Activated T-cell treated with anti-CD3 and anti-CD28 coated beads, Interleukin-2, amount 50 U/mL, for 72 hours (primary cell): ENCODE measurements around the gene SPATA16. TPM values are rescaled to one million over a fixed set of nuclear protein-coding genes. Genes with fewer than 3 reads are reported as not detected.
"Not testable (repeated sequence)": the region's sequence is repeated elsewhere in the genome, so short reads cannot be mapped to it uniquely, and the experiment has no call there.

Experiments
- ATAC-seq, 2 donors: fragments of 150-1000 bp; cut with Tn5 transposase; replicated peaks in 1 of 2; 2 replicates each; pipeline ENCODE4 v1.10.0; 2021; ENCODE audit warnings: moderate library complexity in 2 of 2, mild to moderate bottlenecking in 1 of 2
- DNase-seq, 2 donors: peaks; one replicate each; pipeline ENCODE4 v3.0.0; 2021 to 2022; ENCODE audit warnings: mixed read lengths in 1 of 2
- H3K27ac Mint-ChIP-seq: one replicate; pipeline ENCODE4 v1.8.0; 2022; ENCODE audit warnings: mild to moderate bottlenecking, moderate library complexity, mixed read lengths
- H3K27me3 Mint-ChIP-seq: one replicate; pipeline ENCODE4 v1.8.0; 2022; ENCODE audit warnings: low read depth, mixed read lengths
- H3K36me3 Mint-ChIP-seq, 2 donors: one replicate each; pipeline ENCODE4 v1.8.0; 2022; ENCODE audit warnings: mixed read lengths in 2 of 2, mild to moderate bottlenecking in 1 of 2; ENCODE audit not compliant: insufficient read depth in 2 of 2
- H3K4me1 Mint-ChIP-seq: one replicate; pipeline ENCODE4 v1.8.0; 2022; ENCODE audit warnings: low read depth, mixed read lengths
- H3K4me3 Mint-ChIP-seq, 2 donors: one replicate each; pipeline ENCODE4 v1.8.0; 2022; ENCODE audit warnings: mild to moderate bottlenecking in 2 of 2, mixed read lengths in 2 of 2, moderate library complexity in 2 of 2
- H3K9me3 Mint-ChIP-seq, 2 donors: one replicate each; pipeline ENCODE4 v1.8.0; 2022; ENCODE audit warnings: mixed read lengths in 2 of 2
- total RNA-seq, 2 donors: library from RNA; stranded (reverse); gene quantifications; one replicate each; pipeline ENCODE4 v1.2.3, GENCODE V29; 2022

The SPATA16 gene
- total RNA-seq, 2 donors from 2014 or later, result not detected

DNA sequence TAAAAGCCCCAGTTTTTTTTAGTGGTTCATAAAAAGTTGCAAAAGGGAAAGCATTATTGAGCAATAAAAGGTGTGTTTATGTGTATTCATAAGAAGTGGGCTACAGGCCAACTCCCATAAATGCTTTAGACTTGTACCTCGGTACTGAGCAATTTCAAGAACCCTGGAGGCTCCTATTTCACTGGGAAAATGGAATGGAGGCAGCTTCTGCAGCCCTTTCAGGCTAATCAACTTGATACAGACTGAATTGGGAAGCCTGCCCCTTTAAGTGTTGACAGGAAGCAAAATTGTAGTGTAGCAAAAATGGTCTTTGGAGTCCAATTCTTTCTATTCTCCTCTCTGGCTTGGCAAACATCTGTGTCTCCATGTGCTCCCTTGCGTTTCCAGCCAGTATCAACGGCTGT, 271.7 kb downstream of the SPATA16 start:
- Mint-ChIP-seq H3K4me1 (no peaks in the 10 kb centered on the region), H3K4me3 (no peak overlapping the region)
- no peak for ATAC-seq

DNA sequence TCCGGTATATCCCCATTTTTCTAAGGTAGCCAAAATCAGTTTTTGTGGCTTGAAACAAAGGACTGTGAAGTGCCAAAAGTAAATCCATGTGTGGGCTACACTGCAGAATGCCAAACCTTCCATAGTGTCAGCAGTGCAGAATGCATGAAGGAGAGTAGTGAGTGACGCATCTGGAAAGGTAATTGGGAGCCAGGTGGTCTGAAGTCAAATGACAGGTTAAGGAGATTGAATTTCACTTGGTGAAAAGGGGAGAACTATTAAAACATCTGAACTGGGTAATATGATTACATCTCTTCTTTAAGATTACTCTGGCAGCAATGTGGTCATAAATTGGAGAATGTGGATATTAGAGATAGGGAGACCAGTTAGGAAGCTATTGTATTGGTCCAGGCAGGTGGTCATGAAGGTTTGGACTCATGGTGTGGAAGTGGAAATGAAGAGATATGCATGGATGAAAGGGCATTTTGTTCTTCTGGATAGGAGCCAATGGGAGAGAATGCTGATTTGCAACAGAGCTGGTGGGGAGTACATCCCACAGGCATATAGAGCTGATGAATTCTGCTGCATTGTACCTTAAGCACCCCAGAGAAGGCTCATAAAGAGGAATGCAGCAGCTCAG, 272.3 kb downstream of the SPATA16 start:
- Mint-ChIP-seq H3K9me3 (no peaks in the 10 kb centered on the region), H3K36me3 (no peaks in the 10 kb centered on the region), H3K27me3 (peaks cover 5% of the 10 kb centered on the region), H3K4me1 (no peaks in the 10 kb centered on the region), H3K27ac (no peak overlapping the region), H3K4me3 (no peak overlapping the region)
- DNase-seq (no peak), ATAC-seq (no peak)

More for the DNA sequence above, 271.7 kb downstream of the SPATA16 start:
- DNase-seq, result no peak
- no peaks in the 10 kb centered on the region for H3K36me3 Mint-ChIP-seq
- H3K27ac Mint-ChIP-seq, result no peak overlapping the region
- peaks cover 2% of the 10 kb centered on the region for H3K27me3 Mint-ChIP-seq
- H3K9me3 Mint-ChIP-seq, result no peaks in the 10 kb centered on the region

DNA sequence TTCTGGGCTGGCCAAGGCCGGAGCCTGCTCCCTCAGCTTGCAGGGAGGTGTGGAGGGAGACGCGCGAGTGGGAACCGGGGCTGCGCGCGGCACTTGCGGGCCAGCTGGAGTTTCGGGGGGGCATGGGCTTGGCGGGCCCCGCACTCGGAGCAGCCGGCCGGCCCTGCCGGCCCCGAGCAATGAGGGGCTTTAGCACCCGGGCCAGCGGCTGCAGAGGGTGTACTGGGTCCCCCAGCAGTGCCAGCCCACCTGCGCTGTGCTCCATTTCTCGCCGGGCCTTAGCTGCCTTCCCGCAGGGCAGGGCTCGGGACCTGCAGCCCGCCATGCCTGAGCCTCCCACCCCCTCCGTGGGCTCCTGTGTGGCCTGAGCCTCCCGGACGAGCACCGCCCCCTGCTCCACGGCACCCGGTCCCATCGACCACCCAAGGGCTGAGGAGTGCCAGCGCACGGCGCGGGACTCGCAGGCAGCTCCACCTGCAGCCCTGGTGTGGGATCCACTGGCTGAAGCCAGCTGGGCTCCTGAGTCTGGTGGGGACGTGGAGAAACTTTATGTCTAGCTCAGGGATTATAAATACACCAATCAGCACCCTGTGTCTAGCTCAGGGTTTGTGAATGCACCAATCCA, 274.2 kb downstream of the SPATA16 start:
- not testable (repeated sequence) for H3K4me3 Mint-ChIP-seq

GRCh38 chr3:172859041-172859440, 282.0 kb downstream of the SPATA16 start:
- Mint-ChIP-seq H3K36me3 (no peaks in the 10 kb centered on the region), H3K4me3 (no peak overlapping the region), H3K27me3 (no peaks in the 10 kb centered on the region), H3K27ac (no peak overlapping the region), H3K9me3 (no peaks in the 10 kb centered on the region), H3K4me1 (no peaks in the 10 kb centered on the region)
- ATAC-seq (no peak), DNase-seq (no peak)

More for the DNA sequence above, 274.2 kb downstream of the SPATA16 start:
- DNase-seq, H3K36me3 Mint-ChIP-seq, H3K27ac Mint-ChIP-seq, ATAC-seq, H3K27me3 Mint-ChIP-seq, H3K9me3 Mint-ChIP-seq, H3K4me1 Mint-ChIP-seq: not testable (repeated sequence)

DNA sequence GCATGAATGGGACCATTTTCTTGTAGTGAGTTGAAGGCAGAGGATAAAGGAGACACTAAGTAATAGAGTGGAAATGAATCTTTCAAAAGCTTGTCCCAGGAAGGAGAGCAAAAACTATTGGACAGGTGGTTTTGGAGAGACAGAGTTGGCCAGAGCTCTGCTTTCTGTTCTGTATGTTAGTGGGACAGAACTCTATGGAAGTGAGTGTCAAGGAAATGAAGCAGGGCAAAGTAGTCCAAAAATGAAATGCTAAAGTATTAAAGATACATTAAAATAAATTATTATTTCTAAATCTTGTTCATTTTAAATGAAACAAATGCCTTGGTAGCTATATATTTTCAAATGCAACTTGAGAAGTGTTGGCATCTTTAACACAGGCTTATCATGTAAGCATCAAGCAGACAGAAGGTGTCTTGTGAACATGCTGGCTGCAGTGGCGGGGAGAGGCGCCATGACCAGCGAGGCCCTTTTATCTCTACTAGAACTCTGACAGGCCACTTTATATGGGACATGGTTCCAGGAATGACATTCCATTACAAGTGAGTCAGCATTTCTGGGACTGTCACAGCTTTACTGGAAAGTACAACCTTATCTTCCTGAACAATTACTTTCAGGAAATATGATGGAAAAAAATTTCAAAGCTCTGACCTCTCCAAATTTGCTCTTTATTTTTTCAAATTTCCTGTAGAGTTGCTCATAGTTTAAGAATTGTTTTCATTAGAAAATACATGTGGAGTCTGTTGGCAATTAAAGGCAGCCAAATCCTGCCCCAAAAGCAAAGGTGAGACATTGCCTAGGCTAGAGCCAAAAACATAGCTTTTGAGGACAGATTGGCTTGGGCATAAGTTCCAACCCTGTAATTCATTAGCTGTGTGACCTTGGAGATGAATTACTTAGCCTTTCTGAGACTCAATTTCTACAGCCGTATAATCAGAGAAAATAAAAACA, 284.0 kb downstream of the SPATA16 start:
- Mint-ChIP-seq H3K27me3 (no peaks in the 10 kb centered on the region), H3K4me1 (no peaks in the 10 kb centered on the region), H3K27ac (no peak overlapping the region), H3K36me3 (no peaks in the 10 kb centered on the region), H3K4me3 (no peak overlapping the region), H3K9me3 (no peaks in the 10 kb centered on the region)
- DNase-seq, result no peak
- no peak for ATAC-seq

DNA sequence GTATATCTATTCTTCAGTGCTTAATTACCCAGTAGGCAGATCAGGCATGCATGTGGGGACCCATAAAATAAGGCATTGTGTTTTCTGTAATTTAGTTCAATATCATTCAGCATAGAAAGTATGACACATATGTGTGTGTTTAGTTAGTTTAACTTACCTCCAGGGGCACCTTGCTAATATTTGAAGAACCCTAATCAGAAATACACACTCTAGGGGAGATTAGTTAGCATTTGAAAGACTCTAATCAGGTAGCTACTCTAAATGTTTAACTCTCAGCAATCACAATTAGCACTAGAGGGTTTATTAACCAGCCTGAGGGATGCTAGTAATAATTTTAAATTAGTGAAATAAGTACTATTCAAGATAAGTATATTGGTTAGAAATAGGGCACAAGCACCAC, 286.0 kb downstream of the SPATA16 start:
- Mint-ChIP-seq H3K4me3 (no peak overlapping the region), H3K4me1 (no peaks in the 10 kb centered on the region), H3K9me3 (no peaks in the 10 kb centered on the region), H3K36me3 (no peaks in the 10 kb centered on the region), H3K27ac (no peak overlapping the region), H3K27me3 (no peaks in the 10 kb centered on the region)
- DNase-seq (no peak), ATAC-seq (no peak)

DNA sequence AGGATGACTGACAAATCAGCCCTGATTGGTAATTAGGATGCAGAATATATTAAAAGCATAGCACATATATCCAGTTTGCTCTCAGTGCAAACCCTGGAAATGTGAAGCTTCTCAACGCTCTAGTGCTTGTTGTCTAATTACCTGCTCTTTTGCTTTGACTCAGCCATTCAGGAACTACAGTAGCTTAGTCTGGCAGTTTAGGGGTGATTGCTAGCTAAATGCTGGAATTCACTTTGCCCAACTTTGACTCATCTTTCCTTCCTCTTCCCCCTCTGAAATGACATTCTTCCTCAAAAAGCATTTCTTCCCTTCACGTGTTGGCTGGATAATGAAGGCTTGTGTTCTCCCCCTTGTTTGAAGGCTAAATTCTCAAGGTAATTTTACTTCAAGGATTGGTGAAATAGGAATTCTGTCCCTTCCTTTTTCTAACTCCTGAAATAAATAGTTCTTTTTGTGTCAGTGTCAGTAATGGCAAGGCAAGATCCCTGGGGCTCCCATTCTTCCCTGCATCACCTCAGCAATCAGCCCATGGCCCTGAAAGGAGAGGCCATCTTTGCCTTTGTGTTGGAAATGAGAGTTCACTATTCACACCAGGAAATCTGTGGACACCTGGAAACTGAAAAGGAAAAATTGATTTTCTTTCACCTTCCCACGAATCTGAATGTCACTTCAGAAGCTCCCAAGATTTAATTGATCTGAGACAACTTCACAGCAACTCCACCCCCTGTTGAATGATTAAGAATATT, 286.9 kb downstream of the SPATA16 start:
- Mint-ChIP-seq H3K27me3 (no peaks in the 10 kb centered on the region), H3K9me3 (no peaks in the 10 kb centered on the region), H3K4me3 (no peak overlapping the region), H3K27ac (no peak overlapping the region), H3K4me1 (no peaks in the 10 kb centered on the region), H3K36me3 (no peaks in the 10 kb centered on the region)
- ATAC-seq (no peak), DNase-seq (no peak)

GRCh38 chr3:172853005-172853404, 288.0 kb downstream of the SPATA16 start:
- H3K27ac Mint-ChIP-seq, result no peak overlapping the region
- H3K9me3 Mint-ChIP-seq, result no peaks in the 10 kb centered on the region
- DNase-seq (no peak), ATAC-seq (no peak)
- H3K36me3 Mint-ChIP-seq, result no peaks in the 10 kb centered on the region
- no peak overlapping the region for H3K4me3 Mint-ChIP-seq
- no peaks in the 10 kb centered on the region for H3K4me1 Mint-ChIP-seq
- no peaks in the 10 kb centered on the region for H3K27me3 Mint-ChIP-seq

- Mint-ChIP-seq H3K4me1 (peaks cover 6% of the 10 kb centered on the region), H3K27ac (no peak overlapping the region), H3K27me3 (no peaks in the 10 kb centered on the region), H3K9me3 (no peaks in the 10 kb centered on the region), H3K36me3 (no peaks in the 10 kb centered on the region), H3K4me3 (no peak overlapping the region)
- DNase-seq (no peak), ATAC-seq (no peak)
These were observed 292.1 kb downstream of the SPATA16 start for GRCh38 chr3:172848910-172849309.

DNA sequence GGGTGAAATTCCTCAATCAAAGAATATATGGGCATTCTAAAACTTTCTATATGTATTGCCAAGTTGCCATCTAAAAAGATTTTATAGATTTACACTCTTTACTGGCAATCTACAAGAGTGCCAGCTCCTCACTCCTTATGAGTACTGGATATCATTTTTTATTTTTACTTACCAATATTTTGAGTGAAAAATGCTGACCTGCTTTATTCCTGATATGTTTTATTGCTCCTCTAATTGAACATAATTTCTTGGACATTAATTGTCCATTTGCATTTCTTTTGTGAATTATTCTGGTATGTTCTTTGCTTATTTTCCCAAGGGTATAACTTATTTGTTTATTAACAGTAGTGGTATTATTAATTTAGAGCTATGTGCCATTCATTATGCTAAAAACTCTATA, 293.7 kb downstream of the SPATA16 start:
- Mint-ChIP-seq H3K36me3 (no peaks in the 10 kb centered on the region), H3K4me3 (no peak overlapping the region), H3K27me3 (no peaks in the 10 kb centered on the region), H3K27ac (no peak overlapping the region), H3K4me1 (peaks cover 6% of the 10 kb centered on the region), H3K9me3 (no peaks in the 10 kb centered on the region)
- ATAC-seq (no peak), DNase-seq (no peak)

GRCh38 chr3:172846706-172847105, 294.3 kb downstream of the SPATA16 start:
- Mint-ChIP-seq H3K36me3 (no peaks in the 10 kb centered on the region), H3K4me1 (peaks cover 6% of the 10 kb centered on the region), H3K27ac (no peak overlapping the region), H3K27me3 (no peaks in the 10 kb centered on the region), H3K4me3 (no peak overlapping the region), H3K9me3 (no peaks in the 10 kb centered on the region)
- ATAC-seq (peak; percentile 60 to 71), DNase-seq (no peak)

GRCh38 chr3:172846103-172846561, 294.9 kb downstream of the SPATA16 start:
- Mint-ChIP-seq H3K36me3 (no peaks in the 10 kb centered on the region), H3K27me3 (peaks cover 2% of the 10 kb centered on the region), H3K9me3 (no peaks in the 10 kb centered on the region), H3K27ac (no peak overlapping the region), H3K4me1 (peaks cover 6% of the 10 kb centered on the region), H3K4me3 (peak overlapping the region; percentile 9 to 28)
- DNase-seq, result no peak
- ATAC-seq, result peak; percentile 76 to 85

DNA sequence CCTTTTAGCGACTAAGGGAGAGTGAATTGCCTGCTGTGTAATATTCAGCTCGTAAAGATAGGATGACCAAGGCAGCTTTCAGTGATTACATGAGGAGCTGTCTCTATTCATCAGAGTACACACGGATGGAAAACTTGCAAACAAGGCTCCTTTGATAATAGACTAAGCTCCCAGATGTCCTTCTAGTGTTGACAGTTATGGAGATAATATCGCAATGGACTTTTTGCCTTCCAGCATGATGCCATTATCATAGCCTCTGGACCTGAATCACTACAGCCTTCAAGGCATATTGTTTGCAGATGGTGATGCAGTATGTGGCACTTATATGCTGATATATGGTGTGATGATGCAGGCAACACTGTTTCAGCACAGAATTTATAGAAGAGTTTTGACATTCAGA, 296.6 kb downstream of the SPATA16 start:
- H3K9me3 Mint-ChIP-seq, result no peaks in the 10 kb centered on the region
- H3K27ac Mint-ChIP-seq, result no peak overlapping the region
- no peaks in the 10 kb centered on the region for H3K36me3 Mint-ChIP-seq
- H3K27me3 Mint-ChIP-seq, result peaks cover 6% of the 10 kb centered on the region
- DNase-seq, result no peak
- no peak for ATAC-seq
- H3K4me1 Mint-ChIP-seq, result peaks cover 6% of the 10 kb centered on the region
- no peak overlapping the region for H3K4me3 Mint-ChIP-seq
